WTC11 (cell line): ENCODE measurements around the gene MCEMP1. TPM values are rescaled to one million over a fixed set of nuclear protein-coding genes. Genes with fewer than 3 reads are reported as not detected.
A peak's percentile ranks its signal among the peaks of the same experiment; 100 is the strongest.

ENCODE experiments used
- ATAC-seq: fragments of 200-7000 bp; cut with Tn5 transposase; 2 replicates; pipeline ENCODE4 v1.10.0; 2021; ENCODE audit warnings: mild to moderate bottlenecking, moderate library complexity
- CTCF ChIA-PET: fragments of 300-600 bp; sonication (Branson Sonifier 250); formaldehyde crosslinking; loops from one replicate; lab custom pipeline; 2021; ENCODE audit warnings: antibody characterized with exemption; lab: Charles Lee
- POLR2A ChIA-PET: fragments of 350-600 bp; sonication (Branson Sonifier 250); formaldehyde crosslinking; loops from one replicate; lab custom pipeline; 2021; ENCODE audit warnings: antibody characterized with exemption; lab: Charles Lee
- DNase-seq: peaks from one replicate; pipeline ENCODE4 v3.0.0; 2021; ENCODE audit warnings: low spot score
- H3K27ac Mint-ChIP-seq: 2 replicates; pipeline ENCODE4 v1.8.0; 2021; ENCODE audit warnings: mixed read lengths
- H3K27me3 Mint-ChIP-seq: 2 replicates; pipeline ENCODE4 v1.8.0; 2021; ENCODE audit warnings: low read depth, mild to moderate bottlenecking, moderate library complexity, mixed read lengths
- H3K36me3 Mint-ChIP-seq: 2 replicates; pipeline ENCODE4 v1.8.0; 2021; ENCODE audit warnings: mixed read lengths
- H3K4me1 Mint-ChIP-seq: 2 replicates; pipeline ENCODE4 v1.8.0; 2022; ENCODE audit warnings: mixed read lengths
- H3K4me3 Mint-ChIP-seq: 2 replicates; pipeline ENCODE4 v1.8.0; 2021; ENCODE audit warnings: mild to moderate bottlenecking, moderate library complexity, mixed read lengths
- H3K9me3 Mint-ChIP-seq: 2 replicates; pipeline ENCODE4 v1.8.0; 2021; ENCODE audit warnings: mixed read lengths
- ATF1 ChIP-seq: sonication (generic); formaldehyde crosslinking; IDR thresholded peaks from 2 replicates; pipeline ENCODE4 v1.8.1; 2023; ENCODE audit warnings: mild to moderate bottlenecking, moderate library complexity, missing genetic modification reagents
- CBFB ChIP-seq: sonication (generic); formaldehyde crosslinking; IDR thresholded peaks from 2 replicates; pipeline ENCODE4 v1.8.1; 2022; ENCODE audit warnings: mild to moderate bottlenecking, low read depth, missing genetic modification reagents
- GABPB1 ChIP-seq: sonication (generic); formaldehyde crosslinking; IDR thresholded peaks from 2 replicates; pipeline ENCODE4 v1.8.1; 2023; ENCODE audit warnings: mild to moderate bottlenecking, missing genetic modification reagents
- GRHL2 ChIP-seq: fragments of 250-450 bp; sonication (Bioruptor Pico); IDR thresholded peaks from 2 replicates; pipeline ENCODE4 v1.8.0; 2022; ENCODE audit warnings: mild to moderate bottlenecking, moderate library complexity; ENCODE audit not compliant: insufficient replicate concordance, severe bottlenecking
- HMGA2 ChIP-seq: fragments of 250-450 bp; sonication (Bioruptor Pico); IDR thresholded peaks from 2 replicates; pipeline ENCODE4 v1.4.0; 2021; ENCODE audit warnings: mild to moderate bottlenecking, moderate library complexity
- MYBL2 ChIP-seq: sonication (generic); formaldehyde crosslinking; IDR thresholded peaks from 2 replicates; pipeline ENCODE4 v1.8.1; 2023; ENCODE audit warnings: mild to moderate bottlenecking, moderate library complexity, missing genetic modification reagents
- NR3C1 ChIP-seq: sonication (generic); formaldehyde crosslinking; conservative IDR thresholded peaks from 2 replicates; pipeline ENCODE4 v1.8.1; 2023; ENCODE audit warnings: low read depth, mild to moderate bottlenecking, missing genetic modification reagents
- TCF7 ChIP-seq: sonication (generic); formaldehyde crosslinking; IDR thresholded peaks from 2 replicates; pipeline ENCODE4 v1.8.0; 2022; ENCODE audit warnings: mild to moderate bottlenecking, low read depth, missing genetic modification reagents, moderate library complexity
- TP53 ChIP-seq: sonication (generic); formaldehyde crosslinking; IDR thresholded peaks from 2 replicates; pipeline ENCODE4 v1.8.1; 2023; ENCODE audit warnings: mild to moderate bottlenecking, missing genetic modification reagents
- ZNF219 ChIP-seq: sonication (generic); formaldehyde crosslinking; IDR thresholded peaks from 2 replicates; pipeline ENCODE4 v1.8.0; 2023; ENCODE audit warnings: missing genetic modification reagents, mild to moderate bottlenecking, borderline replicate concordance
- ZNF423 ChIP-seq: fragments of 250-450 bp; sonication (Bioruptor Pico); IDR thresholded peaks from 2 replicates; pipeline ENCODE4 v2.1.2; 2022; ENCODE audit warnings: mild to moderate bottlenecking, moderate library complexity
- total RNA-seq: library from RNA; stranded (reverse); gene quantifications from 3 replicates; pipeline ENCODE4 v1.2.3, GENCODE V29; 2021
- TF ChIP-seq, protein P1 (sequence below): fragments of 200-600 bp; IDR thresholded peaks from 2 replicates; pipeline ENCODE4 v1.8.0; 2022; ENCODE audit warnings: antibody characterized with exemption
- TF ChIP-seq, protein P2 (sequence below): sonication (generic); formaldehyde crosslinking; IDR thresholded peaks from 2 replicates; pipeline ENCODE4 v1.8.0; 2022; ENCODE audit warnings: mild to moderate bottlenecking, missing genetic modification reagents
- TF ChIP-seq, protein P3 (sequence below): sonication (generic); formaldehyde crosslinking; IDR thresholded peaks from 2 replicates; pipeline ENCODE4 v1.8.0; 2022; ENCODE audit warnings: mild to moderate bottlenecking, missing genetic modification reagents
- TF ChIP-seq, protein P4 (sequence below): sonication (generic); formaldehyde crosslinking; IDR thresholded peaks from 2 replicates; pipeline ENCODE4 v1.8.0; 2023; ENCODE audit warnings: mild to moderate bottlenecking, missing genetic modification reagents
- TF ChIP-seq, protein P5 (sequence below): sonication (generic); formaldehyde crosslinking; IDR thresholded peaks from 2 replicates; pipeline ENCODE4 v1.8.1; 2023; ENCODE audit warnings: mild to moderate bottlenecking, missing genetic modification reagents, moderate library complexity
- TF ChIP-seq, protein P6 (sequence below): sonication (generic); formaldehyde crosslinking; IDR thresholded peaks from 2 replicates; pipeline ENCODE4 v1.8.1; 2023; ENCODE audit warnings: mild to moderate bottlenecking, moderate library complexity, missing genetic modification reagents

The MCEMP1 gene
- total RNA-seq, 1 experiment from 2014 or later: not detected

DNA sequence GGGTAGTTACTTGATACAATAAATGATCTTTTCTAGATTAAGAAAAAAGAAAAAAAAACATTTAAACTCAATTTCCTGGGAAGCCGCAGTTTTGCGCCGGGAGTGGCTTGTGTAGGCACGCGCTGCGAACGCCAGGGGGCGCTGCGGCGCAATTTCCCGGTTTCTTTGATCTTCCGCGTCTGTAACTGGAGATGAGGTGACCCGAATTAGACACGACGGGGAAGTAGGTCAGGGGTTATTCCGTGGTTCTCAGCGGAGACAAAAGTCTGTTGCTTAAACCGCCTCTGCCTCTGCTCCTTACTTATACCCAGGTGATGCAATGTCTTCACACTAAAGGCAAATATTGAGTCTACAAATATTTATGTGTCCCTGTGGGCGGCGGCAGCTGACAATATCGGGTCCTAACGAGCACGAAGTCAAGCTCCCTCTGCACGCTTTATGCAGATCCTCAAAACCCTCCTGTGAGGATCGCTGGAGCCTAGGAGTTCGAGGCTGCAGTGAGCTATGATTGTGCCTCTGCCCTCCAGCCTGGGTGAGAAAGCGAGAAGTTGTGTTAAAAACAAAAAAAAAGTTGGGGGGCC lies 24.7 kb upstream of the MCEMP1 start:
- H3K27me3 Mint-ChIP-seq: peaks cover 59% of the 10 kb centered on the region
- ATAC-seq (peak; percentile 87), DNase-seq (peak; percentile 88)
- no peaks in the 10 kb centered on the region for H3K36me3 Mint-ChIP-seq
- H3K4me3 Mint-ChIP-seq: peak overlapping the region; percentile 44
- ChIA-PET CTCF (interaction anchor here (0.6 to 4.3 kb wide), 14 partner anchors 9 to 1001 kb away, joined by 3 to 28 read pairs (median 4); partner anchors contain the start of genes MAP2K7, PCP2 and TRAPPC5), POLR2A (interaction anchor here (0.7 kb wide), 1 partner anchor 70 kb away, joined by 3 read pairs; no protein-coding TSS in a partner anchor)
- H3K4me1 Mint-ChIP-seq: peaks cover 7% of the 10 kb centered on the region
- H3K9me3 Mint-ChIP-seq: no peaks in the 10 kb centered on the region
- 0 out of 2 replicates have a peak overlapping the region, but pooled peaks have one; percentile 11 for H3K27ac Mint-ChIP-seq
- TF ChIP-seq, protein P1, sequence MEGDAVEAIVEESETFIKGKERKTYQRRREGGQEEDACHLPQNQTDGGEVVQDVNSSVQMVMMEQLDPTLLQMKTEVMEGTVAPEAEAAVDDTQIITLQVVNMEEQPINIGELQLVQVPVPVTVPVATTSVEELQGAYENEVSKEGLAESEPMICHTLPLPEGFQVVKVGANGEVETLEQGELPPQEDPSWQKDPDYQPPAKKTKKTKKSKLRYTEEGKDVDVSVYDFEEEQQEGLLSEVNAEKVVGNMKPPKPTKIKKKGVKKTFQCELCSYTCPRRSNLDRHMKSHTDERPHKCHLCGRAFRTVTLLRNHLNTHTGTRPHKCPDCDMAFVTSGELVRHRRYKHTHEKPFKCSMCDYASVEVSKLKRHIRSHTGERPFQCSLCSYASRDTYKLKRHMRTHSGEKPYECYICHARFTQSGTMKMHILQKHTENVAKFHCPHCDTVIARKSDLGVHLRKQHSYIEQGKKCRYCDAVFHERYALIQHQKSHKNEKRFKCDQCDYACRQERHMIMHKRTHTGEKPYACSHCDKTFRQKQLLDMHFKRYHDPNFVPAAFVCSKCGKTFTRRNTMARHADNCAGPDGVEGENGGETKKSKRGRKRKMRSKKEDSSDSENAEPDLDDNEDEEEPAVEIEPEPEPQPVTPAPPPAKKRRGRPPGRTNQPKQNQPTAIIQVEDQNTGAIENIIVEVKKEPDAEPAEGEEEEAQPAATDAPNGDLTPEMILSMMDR: peak; percentile 99
- TF ChIP-seq TCF7 (CRISPR knock-in tag) (no peak), ZNF423 (no peak), GABPB1 (peak; percentile 98), MYBL2 (CRISPR knock-in tag) (no peak), ATF1 (CRISPR knock-in tag) (no peak), TP53 (no peak)
- TF ChIP-seq, protein P2, sequence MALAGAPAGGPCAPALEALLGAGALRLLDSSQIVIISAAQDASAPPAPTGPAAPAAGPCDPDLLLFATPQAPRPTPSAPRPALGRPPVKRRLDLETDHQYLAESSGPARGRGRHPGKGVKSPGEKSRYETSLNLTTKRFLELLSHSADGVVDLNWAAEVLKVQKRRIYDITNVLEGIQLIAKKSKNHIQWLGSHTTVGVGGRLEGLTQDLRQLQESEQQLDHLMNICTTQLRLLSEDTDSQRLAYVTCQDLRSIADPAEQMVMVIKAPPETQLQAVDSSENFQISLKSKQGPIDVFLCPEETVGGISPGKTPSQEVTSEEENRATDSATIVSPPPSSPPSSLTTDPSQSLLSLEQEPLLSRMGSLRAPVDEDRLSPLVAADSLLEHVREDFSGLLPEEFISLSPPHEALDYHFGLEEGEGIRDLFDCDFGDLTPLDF (CRISPR knock-in tag): no peak
- TF ChIP-seq, protein P3, sequence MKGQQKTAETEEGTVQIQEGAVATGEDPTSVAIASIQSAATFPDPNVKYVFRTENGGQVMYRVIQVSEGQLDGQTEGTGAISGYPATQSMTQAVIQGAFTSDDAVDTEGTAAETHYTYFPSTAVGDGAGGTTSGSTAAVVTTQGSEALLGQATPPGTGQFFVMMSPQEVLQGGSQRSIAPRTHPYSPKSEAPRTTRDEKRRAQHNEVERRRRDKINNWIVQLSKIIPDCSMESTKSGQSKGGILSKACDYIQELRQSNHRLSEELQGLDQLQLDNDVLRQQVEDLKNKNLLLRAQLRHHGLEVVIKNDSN (CRISPR knock-in tag): no peak

DNA sequence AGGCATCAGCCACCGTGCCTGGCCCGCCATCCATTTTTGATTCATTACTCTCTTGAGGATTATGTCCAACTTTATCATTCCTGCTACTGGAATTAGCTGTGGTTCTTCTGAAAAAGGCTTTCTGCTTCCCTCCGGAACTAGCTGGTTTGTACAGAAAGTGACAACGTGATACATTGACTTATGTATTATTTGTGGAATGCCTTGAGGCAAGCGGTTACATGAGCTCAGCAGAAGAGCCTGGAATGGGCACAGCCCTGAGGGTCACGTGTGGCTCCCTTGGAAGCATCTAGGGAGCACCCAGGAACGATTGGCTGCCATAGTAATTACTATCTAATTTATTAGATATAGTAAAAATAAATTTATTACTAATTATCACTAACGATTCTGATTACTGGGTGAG lies 22.5 kb upstream of the MCEMP1 start:
- no peaks in the 10 kb centered on the region for H3K9me3 Mint-ChIP-seq
- no peak for DNase-seq
- no peak overlapping the region for H3K4me3 Mint-ChIP-seq
- ChIA-PET POLR2A (no interaction called here), CTCF (interaction anchor here (1.9 to 2.7 kb wide), 3 partner anchors 27 to 150 kb away, joined by 4 to 12 read pairs (median 11); partner anchors contain the start of gene TRAPPC5)
- no peak for ATAC-seq
- TF ChIP-seq MYBL2 (CRISPR knock-in tag): no peak
- TF ChIP-seq, protein P4, sequence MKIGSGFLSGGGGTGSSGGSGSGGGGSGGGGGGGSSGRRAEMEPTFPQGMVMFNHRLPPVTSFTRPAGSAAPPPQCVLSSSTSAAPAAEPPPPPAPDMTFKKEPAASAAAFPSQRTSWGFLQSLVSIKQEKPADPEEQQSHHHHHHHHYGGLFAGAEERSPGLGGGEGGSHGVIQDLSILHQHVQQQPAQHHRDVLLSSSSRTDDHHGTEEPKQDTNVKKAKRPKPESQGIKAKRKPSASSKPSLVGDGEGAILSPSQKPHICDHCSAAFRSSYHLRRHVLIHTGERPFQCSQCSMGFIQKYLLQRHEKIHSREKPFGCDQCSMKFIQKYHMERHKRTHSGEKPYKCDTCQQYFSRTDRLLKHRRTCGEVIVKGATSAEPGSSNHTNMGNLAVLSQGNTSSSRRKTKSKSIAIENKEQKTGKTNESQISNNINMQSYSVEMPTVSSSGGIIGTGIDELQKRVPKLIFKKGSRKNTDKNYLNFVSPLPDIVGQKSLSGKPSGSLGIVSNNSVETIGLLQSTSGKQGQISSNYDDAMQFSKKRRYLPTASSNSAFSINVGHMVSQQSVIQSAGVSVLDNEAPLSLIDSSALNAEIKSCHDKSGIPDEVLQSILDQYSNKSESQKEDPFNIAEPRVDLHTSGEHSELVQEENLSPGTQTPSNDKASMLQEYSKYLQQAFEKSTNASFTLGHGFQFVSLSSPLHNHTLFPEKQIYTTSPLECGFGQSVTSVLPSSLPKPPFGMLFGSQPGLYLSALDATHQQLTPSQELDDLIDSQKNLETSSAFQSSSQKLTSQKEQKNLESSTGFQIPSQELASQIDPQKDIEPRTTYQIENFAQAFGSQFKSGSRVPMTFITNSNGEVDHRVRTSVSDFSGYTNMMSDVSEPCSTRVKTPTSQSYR: no peak
- H3K4me1 Mint-ChIP-seq: peaks cover 7% of the 10 kb centered on the region
- no peak overlapping the region for H3K27ac Mint-ChIP-seq
- no peaks in the 10 kb centered on the region for H3K36me3 Mint-ChIP-seq
- H3K27me3 Mint-ChIP-seq: peaks cover 67% of the 10 kb centered on the region

DNA sequence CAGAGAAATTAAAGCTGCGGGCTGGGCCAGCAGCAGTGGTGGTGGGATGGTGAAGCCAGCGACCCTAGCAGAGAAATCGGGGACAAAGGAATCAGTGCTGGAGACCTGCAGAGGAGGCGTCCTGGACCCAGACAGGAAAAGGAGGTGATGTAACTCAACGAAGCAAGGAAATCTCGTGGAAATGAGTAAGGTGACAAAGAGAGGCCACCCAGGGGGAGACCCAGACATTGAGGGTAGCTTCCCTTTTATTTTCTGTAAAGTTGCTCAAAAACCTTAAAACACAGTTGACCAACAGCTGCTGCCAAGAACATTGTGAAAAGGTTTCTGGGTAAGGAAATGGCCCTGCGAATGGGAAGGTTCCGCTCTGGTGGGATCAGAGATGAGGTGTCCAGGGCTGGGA lies 21.3 kb upstream of the MCEMP1 start:
- POLR2A ChIA-PET: no interaction called here
- TF ChIP-seq, protein P2 (CRISPR knock-in tag): no peak
- TF ChIP-seq GRHL2 (no peak), ZNF219 (no peak), HMGA2 (CRISPR knock-in tag) (no peak), NR3C1 (CRISPR knock-in tag) (no peak), CBFB (CRISPR knock-in tag) (no peak)
- TF ChIP-seq, protein P5, sequence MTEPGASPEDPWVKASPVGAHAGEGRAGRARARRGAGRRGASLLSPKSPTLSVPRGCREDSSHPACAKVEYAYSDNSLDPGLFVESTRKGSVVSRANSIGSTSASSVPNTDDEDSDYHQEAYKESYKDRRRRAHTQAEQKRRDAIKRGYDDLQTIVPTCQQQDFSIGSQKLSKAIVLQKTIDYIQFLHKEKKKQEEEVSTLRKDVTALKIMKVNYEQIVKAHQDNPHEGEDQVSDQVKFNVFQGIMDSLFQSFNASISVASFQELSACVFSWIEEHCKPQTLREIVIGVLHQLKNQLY: no peak
- TF ChIP-seq, protein P4: no peak
- TF ChIP-seq, protein P6, sequence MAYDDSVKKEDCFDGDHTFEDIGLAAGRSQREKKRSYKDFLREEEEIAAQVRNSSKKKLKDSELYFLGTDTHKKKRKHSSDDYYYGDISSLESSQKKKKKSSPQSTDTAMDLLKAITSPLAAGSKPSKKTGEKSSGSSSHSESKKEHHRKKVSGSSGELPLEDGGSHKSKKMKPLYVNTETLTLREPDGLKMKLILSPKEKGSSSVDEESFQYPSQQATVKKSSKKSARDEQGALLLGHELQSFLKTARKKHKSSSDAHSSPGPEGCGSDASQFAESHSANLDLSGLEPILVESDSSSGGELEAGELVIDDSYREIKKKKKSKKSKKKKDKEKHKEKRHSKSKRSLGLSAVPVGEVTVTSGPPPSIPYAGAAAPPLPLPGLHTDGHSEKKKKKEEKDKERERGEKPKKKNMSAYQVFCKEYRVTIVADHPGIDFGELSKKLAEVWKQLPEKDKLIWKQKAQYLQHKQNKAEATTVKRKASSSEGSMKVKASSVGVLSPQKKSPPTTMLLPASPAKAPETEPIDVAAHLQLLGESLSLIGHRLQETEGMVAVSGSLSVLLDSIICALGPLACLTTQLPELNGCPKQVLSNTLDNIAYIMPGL (CRISPR knock-in tag): no peak

More for the DNA sequence above, 21.3 kb upstream of the MCEMP1 start:
- no peak overlapping the region for H3K27ac Mint-ChIP-seq
- CTCF ChIA-PET: interaction anchor here (1.0 to 2.7 kb wide), 4 partner anchors 25 to 149 kb away, joined by 3 to 12 read pairs (median 8); partner anchors contain the start of gene TRAPPC5
- H3K27me3 Mint-ChIP-seq: peaks cover 69% of the 10 kb centered on the region
- ATAC-seq: no peak
- no peak overlapping the region for H3K4me3 Mint-ChIP-seq
- H3K9me3 Mint-ChIP-seq: no peaks in the 10 kb centered on the region
- no peak for DNase-seq
- H3K4me1 Mint-ChIP-seq: peaks cover 7% of the 10 kb centered on the region
- no peaks in the 10 kb centered on the region for H3K36me3 Mint-ChIP-seq
